ENCODE data around the gene PBX1.
"Not testable (repeated sequence)": the region's sequence is repeated elsewhere in the genome, so short reads cannot be mapped to it uniquely, and the experiment has no call there.

The PBX1 gene

GRCh38 chr1:164640686-164641352, 81.8 kb downstream of the PBX1 start:
- no peak for DNase-seq (ENCODE audit: low read depth)

DNA sequence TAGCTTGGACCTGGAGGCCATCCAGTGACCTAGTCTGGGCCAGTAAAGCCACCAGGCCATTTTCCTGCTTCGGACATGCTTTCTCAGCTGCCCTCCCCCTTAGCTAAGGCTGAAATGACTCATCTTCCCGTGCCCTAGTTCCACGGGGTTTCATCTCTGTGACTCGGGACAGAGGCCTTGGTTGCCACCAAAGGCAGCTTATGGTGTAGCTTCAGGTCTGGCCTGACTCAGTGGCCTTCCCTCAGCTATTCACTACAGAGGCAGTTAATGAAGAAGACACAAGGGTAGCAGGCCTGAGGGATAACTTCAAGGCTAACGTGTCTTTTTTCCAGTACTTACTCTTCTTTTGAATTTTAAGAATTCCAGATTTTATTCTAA, 82.4 kb downstream of the PBX1 start:
- peak; percentile 9 for DNase-seq (ENCODE audit: low read depth)

DNA sequence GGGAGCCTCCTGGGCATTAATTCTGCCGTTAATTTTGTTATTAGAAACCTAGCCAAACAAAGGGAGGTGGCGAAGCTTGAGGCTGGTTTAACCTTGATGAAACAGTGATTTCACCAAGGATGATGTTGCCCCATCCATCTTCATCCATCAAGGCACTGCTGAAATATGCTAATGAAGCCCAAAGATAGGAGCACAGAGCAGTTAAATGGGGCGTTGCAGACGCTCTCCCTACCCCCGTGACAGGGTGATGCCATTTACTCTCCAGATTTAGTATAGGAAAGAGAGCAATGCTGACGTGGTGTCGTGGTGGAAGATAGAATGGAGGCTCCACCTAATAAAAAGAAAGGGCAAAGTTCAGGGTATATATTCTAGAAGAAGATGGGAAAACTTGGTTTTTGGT, 84.0 kb downstream of the PBX1 start:
- no peak for DNase-seq (ENCODE audit: low read depth)

DNA sequence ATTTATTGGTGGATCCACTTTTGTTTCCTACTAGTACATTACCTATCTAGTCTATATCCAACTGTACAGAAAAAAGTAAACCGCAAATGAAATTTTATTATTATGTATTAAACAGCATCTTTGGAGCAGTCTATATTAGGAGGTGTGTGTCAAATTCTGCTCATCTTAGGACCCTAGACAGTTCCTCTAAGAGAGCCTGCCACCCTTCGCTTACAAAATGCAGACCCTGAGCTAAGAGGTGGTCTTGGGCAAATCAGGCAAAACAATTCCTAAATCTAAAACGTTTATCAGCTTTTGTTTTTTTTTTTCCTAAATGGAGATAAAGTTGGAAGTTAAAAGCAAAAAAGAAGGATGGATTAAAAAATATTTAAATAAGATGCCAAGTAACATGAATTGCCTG, 85.3 kb downstream of the PBX1 start:
- DNase-seq (ENCODE audit: low read depth), result no peak

DNA sequence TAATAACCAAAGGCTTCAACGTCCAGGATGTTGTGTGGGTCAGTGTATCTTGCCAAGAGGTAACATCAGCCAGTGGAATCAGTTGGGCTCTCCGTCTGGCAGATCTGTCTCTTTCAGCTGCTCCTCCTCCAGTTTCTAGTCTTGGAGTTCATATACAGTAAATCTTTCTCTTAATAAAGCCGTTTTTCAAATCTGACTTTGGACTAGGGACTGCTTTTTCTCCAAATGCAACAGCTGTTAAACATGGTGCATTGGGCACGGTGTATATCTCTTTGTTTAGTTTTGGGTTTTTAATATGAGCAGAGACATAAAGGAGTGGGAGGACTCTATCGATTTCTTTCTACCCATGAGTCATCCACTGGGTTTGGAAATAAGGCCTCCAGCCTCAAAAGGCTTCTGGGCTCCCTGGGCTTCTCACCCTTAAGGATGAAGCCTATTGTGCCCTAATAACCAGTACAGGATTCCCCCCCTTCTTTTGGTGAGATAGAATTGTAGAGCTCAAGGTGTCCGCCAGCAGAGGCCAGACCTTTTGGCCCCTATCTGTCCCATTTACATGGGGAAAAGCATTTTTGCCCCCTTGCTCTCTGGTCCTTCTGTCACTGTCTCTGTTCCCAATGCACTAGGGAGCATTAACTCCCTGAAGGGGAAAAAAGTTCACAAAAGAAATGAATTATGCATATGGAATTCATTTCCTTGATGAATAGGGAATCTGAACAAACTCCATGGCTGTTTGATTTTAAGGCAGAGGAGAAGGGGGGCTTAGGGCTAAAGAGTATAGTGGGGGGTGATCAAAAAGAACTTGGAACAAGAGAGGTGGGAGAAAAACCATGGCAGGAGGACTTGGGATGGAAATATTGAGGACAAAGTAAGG, 86.0 kb downstream of the PBX1 start:
- peak; percentile 8 for DNase-seq (ENCODE audit: low read depth)

- no peak for DNase-seq (ENCODE audit: low read depth)
These were observed 86.9 kb downstream of the PBX1 start for GRCh38 chr1:164645921-164646320.

DNA sequence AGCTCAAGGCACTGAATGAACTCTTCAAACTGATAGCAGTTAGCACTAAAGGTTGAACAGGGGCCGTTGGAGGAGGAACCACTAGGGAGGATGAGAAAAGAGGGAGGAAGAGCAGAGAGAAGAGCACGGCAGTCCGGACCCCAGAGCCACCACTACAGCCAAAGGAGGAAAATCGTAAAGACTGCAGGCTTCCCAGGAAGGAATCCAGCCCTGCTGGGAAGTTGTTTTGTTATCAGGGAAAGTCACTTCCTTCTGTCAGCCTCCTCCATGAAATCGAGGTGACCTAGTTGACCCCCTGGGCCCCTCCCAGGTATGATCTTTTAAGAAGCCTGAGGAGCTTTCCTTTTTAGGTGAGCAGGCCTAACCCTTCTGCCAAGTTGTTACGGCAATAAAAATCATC, 88.2 kb downstream of the PBX1 start:
- no peak for DNase-seq (ENCODE audit: low read depth)

- DNase-seq (ENCODE audit: low read depth), result no peak
These were observed 89.7 kb downstream of the PBX1 start for GRCh38 chr1:164648636-164649035.

- no peak for DNase-seq (ENCODE audit: low read depth)
These were observed 90.2 kb downstream of the PBX1 start for GRCh38 chr1:164649146-164649545.

GRCh38 chr1:164650531-164650930, 91.5 kb downstream of the PBX1 start:
- no peak for DNase-seq (ENCODE audit: low read depth)

DNA sequence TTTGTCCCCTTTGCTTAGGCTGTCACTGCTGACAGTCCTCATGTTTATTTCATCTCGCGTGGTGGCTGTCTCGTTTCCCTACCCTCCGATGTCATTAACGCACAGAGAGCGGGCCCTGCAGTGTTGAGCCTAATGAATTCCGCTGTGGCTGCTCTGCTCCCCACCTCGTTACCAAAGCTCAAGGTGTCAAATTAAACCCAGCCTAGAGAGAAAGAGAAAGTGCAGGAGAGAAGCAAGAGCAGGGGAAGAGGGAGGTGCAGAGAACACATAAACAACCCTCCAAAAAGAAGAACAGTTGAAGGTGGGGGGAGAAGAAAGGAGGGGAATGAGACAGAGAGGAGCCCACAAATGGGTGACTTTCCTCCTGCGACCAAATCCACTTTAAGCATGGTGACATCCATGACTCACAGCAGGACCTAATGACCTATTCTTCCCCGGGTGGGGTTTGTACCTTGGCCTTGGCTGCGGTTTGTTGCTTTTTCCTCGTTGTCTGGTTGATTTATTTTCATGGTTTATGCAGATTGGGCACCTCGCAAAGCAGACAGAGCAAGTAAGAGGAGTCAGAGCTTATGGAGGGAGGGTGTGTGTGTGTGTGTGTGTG, 92.5 kb downstream of the PBX1 start:
- peak; percentile 9 for DNase-seq (ENCODE audit: low read depth)

GRCh38 chr1:164652969-164653368, 94.0 kb downstream of the PBX1 start:
- not testable (repeated sequence) for DNase-seq (ENCODE audit: low read depth)

GRCh38 chr1:164653705-164654104, 94.7 kb downstream of the PBX1 start:
- DNase-seq (ENCODE audit: low read depth), result no peak

- DNase-seq (ENCODE audit: low read depth), result no peak
These were observed 95.2 kb downstream of the PBX1 start for GRCh38 chr1:164654200-164654599.

- DNase-seq (ENCODE audit: low read depth), result no peak
These were observed 99.9 kb downstream of the PBX1 start for GRCh38 chr1:164658864-164659263.

- no peak for DNase-seq (ENCODE audit: low read depth)
These were observed 100.8 kb downstream of the PBX1 start for GRCh38 chr1:164659621-164660411.

DNA sequence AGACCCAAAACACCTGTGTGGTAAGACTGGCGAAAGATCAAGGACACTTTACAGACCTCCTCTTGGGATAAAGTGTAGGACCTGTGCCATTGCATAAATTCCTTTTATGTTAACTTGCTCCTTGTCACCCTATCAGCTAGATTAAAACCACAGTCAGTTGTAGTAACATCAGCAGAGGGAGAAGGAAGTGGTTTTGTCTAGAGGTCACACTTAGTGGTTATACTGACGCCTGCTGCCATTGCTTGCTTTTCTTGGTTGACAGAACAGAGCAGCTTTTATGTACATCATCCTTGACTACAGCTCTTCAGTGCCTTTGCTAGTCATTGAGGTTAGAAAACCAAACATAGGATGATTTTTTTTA, 101.4 kb downstream of the PBX1 start:
- peak; percentile 30 for DNase-seq (ENCODE audit: low read depth)

GRCh38 chr1:164660775-164661174, 101.8 kb downstream of the PBX1 start:
- DNase-seq (ENCODE audit: low read depth), result no peak

DNA sequence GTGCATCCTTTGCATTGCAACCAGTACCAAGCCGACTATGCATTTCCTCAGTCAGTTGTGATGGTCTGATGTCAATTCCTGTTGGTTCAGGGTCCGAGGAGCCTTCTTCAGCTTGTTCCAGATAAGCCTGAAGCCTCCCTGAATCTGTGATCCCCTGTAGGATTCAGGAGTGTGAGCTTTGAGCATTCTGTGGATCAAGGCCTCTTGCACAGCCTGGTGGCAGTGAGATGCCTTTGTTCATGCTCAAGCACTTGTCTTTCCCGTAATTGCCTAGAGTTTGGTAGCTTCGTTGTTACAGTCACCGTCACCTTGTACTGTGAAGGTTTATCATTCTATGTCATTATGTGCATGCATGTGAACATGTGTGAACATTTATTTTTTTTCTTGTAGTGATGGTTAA, 103.5 kb downstream of the PBX1 start:
- DNase-seq (ENCODE audit: low read depth), result no peak

GRCh38 chr1:164662955-164663354, 104.0 kb downstream of the PBX1 start:
- no peak for DNase-seq (ENCODE audit: low read depth)

DNA sequence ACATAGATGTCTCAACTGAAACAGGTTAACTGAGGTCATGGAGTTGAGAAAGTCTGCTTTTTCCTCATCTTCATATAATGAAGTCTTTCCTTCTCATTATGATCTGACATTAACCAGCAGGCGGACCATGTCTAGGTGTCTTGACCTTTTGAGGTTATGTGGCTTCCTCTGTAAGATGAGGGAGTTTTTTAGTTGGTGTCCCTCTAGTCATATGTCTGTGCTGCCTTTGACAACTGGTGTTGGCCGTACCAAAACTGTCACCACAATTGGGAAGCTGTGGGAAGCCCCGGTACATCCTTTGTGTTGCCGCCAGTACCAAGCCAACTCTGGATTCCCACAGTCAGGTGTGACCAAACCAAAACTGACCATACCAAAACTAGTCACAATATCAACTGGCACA, 105.1 kb downstream of the PBX1 start:
- no peak for DNase-seq (ENCODE audit: low read depth)

DNA sequence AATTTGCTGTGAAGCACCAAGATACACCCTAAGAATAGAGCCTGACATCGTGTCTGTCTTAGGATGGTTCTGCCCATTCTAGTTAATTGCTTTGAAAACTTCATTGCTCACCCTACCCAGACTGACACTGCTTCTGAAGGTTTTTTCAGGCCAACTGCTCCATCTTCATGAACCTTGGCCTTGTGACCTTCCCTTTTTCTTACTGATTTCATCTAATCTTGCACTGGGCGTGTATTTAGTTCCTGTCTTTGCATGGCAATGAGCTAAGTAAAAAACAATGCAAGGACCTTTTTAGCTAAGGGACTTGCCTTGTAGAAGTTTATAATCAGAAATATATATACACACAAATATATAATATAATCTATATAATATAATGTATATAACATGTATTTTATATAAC, 108.0 kb downstream of the PBX1 start:
- no peak for DNase-seq (ENCODE audit: low read depth)

DNA sequence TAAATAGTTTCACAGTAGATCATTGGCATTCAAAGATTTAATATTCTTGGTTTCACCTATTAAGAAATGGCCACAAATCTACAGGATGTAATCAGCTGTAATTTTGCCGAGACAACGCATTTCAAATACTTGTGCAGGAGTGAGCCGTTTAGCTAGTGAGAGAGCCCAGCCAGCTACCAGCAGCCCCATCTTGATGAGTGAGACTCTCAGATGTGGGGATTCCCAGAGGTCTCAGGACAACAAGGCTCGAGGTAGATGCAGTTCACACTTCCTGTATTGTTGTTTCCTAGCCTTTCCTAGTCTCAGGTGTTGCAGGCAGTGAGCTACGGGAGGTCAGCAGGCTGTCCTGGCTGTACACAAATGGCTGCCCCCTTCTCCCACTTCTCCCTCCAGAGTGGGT, 108.6 kb downstream of the PBX1 start:
- DNase-seq (ENCODE audit: low read depth), result no peak

Measured in ELR (cell line).